ENCODE measurements around the gene SMAD5.

SMAD5 gene

GRCh38 chr5:136199408-136199807 lies 66.8 kb downstream of the SMAD5 start:
- DNase-seq, result no peak

- no peak for DNase-seq
Measured at GRCh38 chr5:136200130-136200529, 67.5 kb downstream of the SMAD5 start.

GRCh38 chr5:136200761-136201160 lies 68.1 kb downstream of the SMAD5 start:
- DNase-seq, result no peak

GRCh38 chr5:136201870-136202269 lies 69.2 kb downstream of the SMAD5 start:
- DNase-seq, result no peak

GRCh38 chr5:136202469-136203205 lies 70.0 kb downstream of the SMAD5 start:
- no peak for DNase-seq

GRCh38 chr5:136203303-136203922 lies 70.8 kb downstream of the SMAD5 start:
- no peak for DNase-seq

- DNase-seq, result no peak
Measured at GRCh38 chr5:136205061-136205702, 72.5 kb downstream of the SMAD5 start.

- no peak for DNase-seq
Measured at GRCh38 chr5:136205941-136206340, 73.3 kb downstream of the SMAD5 start.

GRCh38 chr5:136206361-136206760 lies 73.7 kb downstream of the SMAD5 start:
- no peak for DNase-seq

GRCh38 chr5:136207631-136208030 lies 75.0 kb downstream of the SMAD5 start:
- DNase-seq, result no peak

GRCh38 chr5:136208916-136209315 lies 76.3 kb downstream of the SMAD5 start:
- no peak for DNase-seq

GRCh38 chr5:136209346-136209910 lies 76.8 kb downstream of the SMAD5 start:
- DNase-seq, result no peak

- no peak for DNase-seq
Measured at GRCh38 chr5:136210259-136210658, 77.6 kb downstream of the SMAD5 start.

- DNase-seq, result no peak
Measured at GRCh38 chr5:136211282-136212040, 78.8 kb downstream of the SMAD5 start.

GRCh38 chr5:136212252-136212721 lies 79.6 kb downstream of the SMAD5 start:
- peak; percentile 7 for DNase-seq

GRCh38 chr5:136213919-136214493 lies 81.4 kb downstream of the SMAD5 start:
- no peak for DNase-seq

- no peak for DNase-seq
Measured at GRCh38 chr5:136215812-136216211, 83.2 kb downstream of the SMAD5 start.

GRCh38 chr5:136216230-136216629 lies 83.6 kb downstream of the SMAD5 start:
- no peak for DNase-seq

GRCh38 chr5:136221340-136221739 lies 88.7 kb downstream of the SMAD5 start:
- no peak for DNase-seq

- no peak for DNase-seq
Measured at GRCh38 chr5:136222580-136223235, 90.1 kb downstream of the SMAD5 start.

- no peak for DNase-seq
Measured at GRCh38 chr5:136225796-136226195, 93.2 kb downstream of the SMAD5 start.

GRCh38 chr5:136226401-136226800 lies 93.8 kb downstream of the SMAD5 start:
- DNase-seq, result no peak
